IPS-15b (cell line): Measurements from ENCODE around the gene WASF2.

Source experiments
- H3K27me3 ChIP-seq: one replicate; pipeline ENCODE4 v1.6.1; 2013; ENCODE audit warnings: low read length; ENCODE audit not compliant: control insufficient read depth, insufficient read depth
- H3K36me3 ChIP-seq: one replicate; pipeline ENCODE4 v1.6.1; 2013; ENCODE audit warnings: low read length; ENCODE audit not compliant: control insufficient read depth, insufficient read depth
- H3K4me1 ChIP-seq: one replicate; pipeline ENCODE4 v1.6.1; 2013; ENCODE audit warnings: mild to moderate bottlenecking, low read length; ENCODE audit not compliant: control insufficient read depth, insufficient read depth
- H3K4me3 ChIP-seq: one replicate; pipeline ENCODE4 v1.5.1; 2013; ENCODE audit warnings: low read depth, low read length
- H3K9ac ChIP-seq: one replicate; pipeline ENCODE4 v1.6.1; 2013; ENCODE audit warnings: low read depth, mild to moderate bottlenecking, low read length
- H3K9me3 ChIP-seq: one replicate; pipeline ENCODE4 v1.6.1; 2013; ENCODE audit warnings: mild to moderate bottlenecking, low read length; ENCODE audit not compliant: control insufficient read depth, insufficient read depth

The WASF2 gene

DNA sequence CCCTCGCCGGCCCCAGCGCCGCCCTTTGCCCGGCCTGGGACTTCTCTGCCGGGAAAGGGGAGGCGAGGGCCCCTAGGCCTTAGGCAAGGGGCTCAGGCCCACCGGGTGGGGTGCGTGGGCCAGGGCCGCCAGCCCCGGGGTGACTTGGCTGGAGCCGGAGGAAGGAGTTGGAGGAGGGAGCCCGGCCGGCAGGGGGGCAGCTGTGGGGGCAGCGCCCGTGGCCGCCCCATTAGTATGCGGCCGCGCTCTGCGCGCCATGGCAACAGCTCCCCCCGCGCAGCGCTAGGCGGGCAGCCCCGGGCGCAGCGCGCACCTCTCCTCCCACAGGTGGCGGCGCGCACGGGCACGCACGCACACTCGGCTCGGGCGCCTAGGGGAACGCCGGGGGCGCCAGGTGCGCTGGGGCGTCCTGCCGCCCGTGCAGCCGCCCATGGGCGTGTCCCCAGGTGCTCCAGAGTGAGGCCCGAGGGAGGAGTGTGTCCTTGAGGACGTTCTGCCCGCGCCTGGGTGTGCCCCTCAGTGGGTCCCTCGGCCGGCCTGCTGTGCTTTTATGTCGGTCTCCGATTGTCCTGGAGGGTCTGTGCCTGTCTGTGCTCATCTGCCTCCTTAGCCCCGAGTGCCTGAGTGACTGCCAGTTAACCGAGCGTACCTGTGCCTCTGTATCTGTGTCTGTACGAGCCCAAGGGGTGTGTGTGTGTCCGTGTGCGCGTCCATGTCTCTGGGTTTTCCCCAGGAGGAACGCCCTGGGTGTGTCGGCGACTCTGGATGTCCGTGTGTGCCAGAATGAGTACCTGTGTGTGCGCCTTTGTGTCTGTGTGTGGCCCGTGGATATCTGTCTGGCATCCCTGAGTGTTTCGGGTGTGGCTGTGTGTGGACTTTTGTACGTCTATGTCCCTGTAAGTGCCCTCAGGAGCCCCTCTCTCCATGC, 38.2 kb upstream of the WASF2 start:
- H3K36me3 ChIP-seq: no peaks in the 10 kb centered on the region
- peak overlapping the region; percentile 52 for H3K4me3 ChIP-seq
- no peaks in the 10 kb centered on the region for H3K9me3 ChIP-seq
- peaks cover 36% of the 10 kb centered on the region for H3K4me1 ChIP-seq
- no peaks in the 10 kb centered on the region for H3K27me3 ChIP-seq
- peak overlapping the region; percentile 24 for H3K9ac ChIP-seq

DNA sequence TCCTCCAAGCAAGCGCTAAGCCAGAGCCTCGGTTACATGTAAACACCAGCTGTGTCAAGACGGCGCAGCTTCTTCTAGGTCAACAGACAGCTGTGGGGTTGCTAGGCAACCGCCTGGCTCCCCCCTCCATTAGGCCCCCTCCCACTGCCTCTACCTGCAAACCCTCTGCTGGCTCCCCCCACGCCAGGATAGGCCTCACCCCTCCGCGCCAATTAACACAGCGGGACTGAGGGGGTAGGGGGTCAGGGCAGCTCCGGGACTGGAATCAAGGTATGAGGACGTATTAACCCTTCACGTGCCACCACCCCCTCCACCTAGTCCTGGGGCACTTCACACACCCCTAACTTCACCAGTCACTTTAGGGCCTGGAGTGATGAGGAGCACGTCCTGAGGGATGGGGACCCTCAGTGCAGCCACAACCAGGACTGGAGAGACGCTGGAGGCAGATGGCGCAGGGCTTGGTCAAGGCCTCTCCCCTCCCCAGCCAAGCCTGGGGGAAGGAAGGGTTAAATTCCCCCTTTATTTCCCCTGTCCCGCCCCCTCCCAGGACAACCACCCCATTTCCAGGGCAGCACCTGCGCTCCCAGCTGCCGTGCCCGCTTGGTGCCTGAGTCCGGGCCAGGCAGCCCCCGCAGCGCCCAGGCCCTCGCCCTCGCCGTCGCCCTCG, 37.4 kb upstream of the WASF2 start:
- peak overlapping the region; percentile 24 for H3K9ac ChIP-seq
- no peaks in the 10 kb centered on the region for H3K36me3 ChIP-seq
- no peaks in the 10 kb centered on the region for H3K9me3 ChIP-seq
- no peaks in the 10 kb centered on the region for H3K27me3 ChIP-seq
- peaks cover 40% of the 10 kb centered on the region for H3K4me1 ChIP-seq
- peak overlapping the region; percentile 52 for H3K4me3 ChIP-seq

DNA sequence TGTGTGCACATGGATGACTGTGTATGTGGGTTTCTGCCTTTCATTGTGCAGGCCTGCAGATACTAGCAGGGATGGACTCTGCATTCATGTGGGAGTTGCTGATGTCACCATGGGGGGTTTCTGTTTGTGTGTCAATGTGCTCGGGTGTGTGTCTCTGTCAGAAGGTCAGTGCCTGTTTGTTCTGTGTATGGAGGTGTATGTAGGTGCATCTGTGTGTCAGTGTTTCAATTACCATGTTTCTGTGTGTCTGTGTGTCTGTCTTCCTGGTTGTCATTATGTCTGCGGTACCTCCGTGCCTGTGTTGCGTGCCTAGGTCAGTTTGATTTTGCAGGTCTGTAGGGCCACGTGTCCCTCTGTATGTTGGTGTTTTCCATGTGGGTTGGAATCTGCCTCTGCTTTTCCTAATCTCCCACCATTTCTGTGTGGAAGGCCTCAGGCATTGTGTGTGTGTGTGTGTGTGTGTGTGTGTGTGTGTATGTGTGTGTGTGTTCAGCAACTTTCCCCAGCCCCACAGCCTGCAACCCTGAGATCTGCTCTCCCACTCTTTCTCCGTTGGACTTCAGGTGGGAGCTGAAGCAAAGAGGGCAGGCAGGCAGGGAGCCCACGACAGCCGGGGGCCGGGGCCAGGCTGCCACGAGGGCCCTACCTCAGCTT, 36.7 kb upstream of the WASF2 start:
- Histone ChIP-seq H3K9ac (no peak overlapping the region), H3K4me3 (peak overlapping the region; percentile 52), H3K9me3 (no peaks in the 10 kb centered on the region), H3K4me1 (peaks cover 40% of the 10 kb centered on the region), H3K27me3 (no peaks in the 10 kb centered on the region), H3K36me3 (no peaks in the 10 kb centered on the region)

DNA sequence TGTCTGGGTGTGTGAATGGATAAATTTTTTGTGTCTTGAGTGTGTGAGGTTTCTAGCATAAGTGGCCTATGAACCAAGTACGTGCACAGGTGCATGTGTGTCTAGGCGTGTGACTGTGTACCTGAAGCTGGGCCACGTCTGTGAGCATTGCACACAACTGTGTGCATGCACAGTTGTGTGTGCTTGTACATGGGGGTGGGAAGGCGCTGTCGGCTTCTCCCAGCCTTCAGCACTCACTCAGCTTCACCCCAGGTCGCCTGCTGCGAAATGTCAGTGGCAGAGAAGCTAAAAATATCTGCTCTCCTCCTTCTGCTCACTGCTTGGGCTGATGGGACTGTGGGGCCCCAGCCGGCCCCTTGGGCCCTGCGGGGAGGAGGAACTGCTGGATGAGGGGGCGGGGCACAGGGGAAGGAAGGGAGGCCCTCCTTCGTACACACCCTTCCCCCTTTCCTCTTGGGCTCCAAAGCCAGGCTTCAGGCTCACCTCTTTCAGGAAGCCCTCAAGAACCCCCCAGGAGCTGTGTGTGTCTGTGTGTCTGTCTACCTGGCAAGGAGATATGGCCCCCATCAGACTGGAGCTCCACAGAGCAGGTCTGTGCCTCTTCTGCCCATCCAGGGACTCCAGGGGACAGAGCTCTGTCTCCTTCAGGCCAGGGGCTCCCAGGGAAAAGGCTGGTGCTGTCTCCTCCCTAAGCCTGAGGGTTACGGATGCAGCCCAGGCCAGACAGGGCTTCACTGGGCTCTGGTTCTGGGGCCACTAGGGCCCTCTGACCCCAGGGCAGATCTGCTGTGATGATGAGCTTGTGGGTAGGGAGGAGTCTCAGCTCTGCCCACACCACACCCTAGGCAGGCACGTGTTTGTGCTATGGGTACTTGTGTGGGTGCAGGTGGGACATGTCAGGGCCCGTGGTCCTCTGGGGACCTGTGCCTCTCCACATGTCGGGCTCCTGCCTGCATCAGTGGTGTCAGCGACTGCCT, 35.6 kb upstream of the WASF2 start:
- H3K9ac ChIP-seq: no peak overlapping the region
- H3K9me3 ChIP-seq: no peaks in the 10 kb centered on the region
- H3K4me3 ChIP-seq: peak overlapping the region; percentile 16
- H3K36me3 ChIP-seq: no peaks in the 10 kb centered on the region
- no peaks in the 10 kb centered on the region for H3K27me3 ChIP-seq
- H3K4me1 ChIP-seq: peaks cover 40% of the 10 kb centered on the region

DNA sequence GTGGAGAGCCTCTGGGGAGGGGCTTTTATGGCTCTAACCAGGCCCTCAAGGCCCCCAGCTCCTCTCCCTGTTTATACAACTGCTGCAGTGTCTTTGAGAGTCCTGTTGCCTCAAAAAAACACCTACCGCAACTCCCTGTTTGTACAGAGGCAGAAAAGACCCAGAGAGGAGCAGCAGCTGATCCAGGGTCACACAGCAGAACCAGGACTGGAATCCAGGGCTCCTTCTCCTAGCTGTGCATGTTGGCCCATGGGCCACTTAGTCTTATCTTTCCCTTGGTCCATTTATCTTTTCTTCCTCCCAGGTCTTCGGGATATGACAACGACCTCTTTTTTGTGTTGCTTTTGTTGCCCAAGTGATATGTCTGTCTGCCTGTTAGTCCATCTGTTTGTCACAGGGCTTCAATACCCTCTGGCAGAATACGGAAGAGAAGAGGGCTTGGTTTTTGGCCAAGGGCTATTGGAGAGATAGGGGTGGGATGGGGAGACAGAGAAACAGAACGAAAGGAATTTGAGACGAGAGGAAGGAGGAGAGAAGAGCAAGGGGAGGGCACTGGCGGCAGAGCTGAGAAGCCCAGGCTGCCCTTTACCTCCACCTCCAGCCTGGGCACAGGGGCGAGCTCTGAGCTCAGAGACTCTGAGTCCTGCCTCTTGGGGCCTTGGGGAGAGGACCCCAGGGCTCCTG, 33.5 kb upstream of the WASF2 start:
- H3K36me3 ChIP-seq: no peaks in the 10 kb centered on the region
- peaks cover 33% of the 10 kb centered on the region for H3K4me1 ChIP-seq
- no peaks in the 10 kb centered on the region for H3K9me3 ChIP-seq
- no peak overlapping the region for H3K4me3 ChIP-seq
- no peaks in the 10 kb centered on the region for H3K27me3 ChIP-seq
- no peak overlapping the region for H3K9ac ChIP-seq

DNA sequence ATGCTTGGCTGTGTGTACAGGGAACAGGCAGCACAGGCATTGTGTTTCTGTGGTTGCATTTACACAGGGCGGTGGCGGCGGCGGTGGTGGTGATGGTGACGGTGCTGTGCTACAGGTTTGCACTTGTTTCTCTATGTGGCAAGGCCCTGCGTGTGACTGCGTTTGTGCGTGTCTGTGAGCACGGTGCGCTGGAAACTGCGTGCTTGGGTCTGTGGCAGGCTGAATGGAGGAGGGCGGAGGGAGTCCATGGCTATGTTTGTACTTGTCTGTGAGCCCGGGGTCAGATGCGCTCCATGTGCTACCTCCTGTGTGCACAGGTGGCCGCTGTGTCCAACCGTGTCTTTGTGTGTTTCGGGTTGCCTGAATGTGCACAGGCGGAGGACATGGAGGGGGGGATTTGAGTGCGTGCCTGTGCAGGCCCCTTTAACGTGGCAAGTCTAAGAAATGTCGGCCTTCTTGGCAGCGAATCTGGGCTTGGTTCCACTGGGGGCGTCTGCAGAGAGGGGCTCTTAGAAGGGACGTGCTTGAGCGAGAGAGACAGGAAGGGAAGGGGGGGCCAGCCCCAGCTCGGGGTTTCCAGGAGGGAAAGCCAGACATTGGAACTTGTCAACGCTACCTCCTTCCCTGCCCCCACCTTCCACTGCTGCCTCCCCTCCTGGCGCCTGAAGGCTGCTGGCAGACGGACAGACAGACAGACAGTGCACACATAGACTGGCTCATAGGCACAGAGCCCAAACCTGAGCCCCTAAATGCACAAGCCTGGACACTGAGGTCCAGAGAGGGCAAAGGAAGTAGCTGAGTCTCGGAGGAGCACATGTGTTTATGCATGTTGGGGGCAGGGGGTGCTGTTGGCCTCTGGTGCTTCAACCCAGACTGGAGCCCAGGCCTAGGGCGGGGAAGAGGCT, 32.7 kb upstream of the WASF2 start:
- H3K27me3 ChIP-seq: no peaks in the 10 kb centered on the region
- H3K9ac ChIP-seq: no peak overlapping the region
- no peak overlapping the region for H3K4me3 ChIP-seq
- H3K9me3 ChIP-seq: no peaks in the 10 kb centered on the region
- H3K36me3 ChIP-seq: no peaks in the 10 kb centered on the region
- H3K4me1 ChIP-seq: peaks cover 35% of the 10 kb centered on the region

DNA sequence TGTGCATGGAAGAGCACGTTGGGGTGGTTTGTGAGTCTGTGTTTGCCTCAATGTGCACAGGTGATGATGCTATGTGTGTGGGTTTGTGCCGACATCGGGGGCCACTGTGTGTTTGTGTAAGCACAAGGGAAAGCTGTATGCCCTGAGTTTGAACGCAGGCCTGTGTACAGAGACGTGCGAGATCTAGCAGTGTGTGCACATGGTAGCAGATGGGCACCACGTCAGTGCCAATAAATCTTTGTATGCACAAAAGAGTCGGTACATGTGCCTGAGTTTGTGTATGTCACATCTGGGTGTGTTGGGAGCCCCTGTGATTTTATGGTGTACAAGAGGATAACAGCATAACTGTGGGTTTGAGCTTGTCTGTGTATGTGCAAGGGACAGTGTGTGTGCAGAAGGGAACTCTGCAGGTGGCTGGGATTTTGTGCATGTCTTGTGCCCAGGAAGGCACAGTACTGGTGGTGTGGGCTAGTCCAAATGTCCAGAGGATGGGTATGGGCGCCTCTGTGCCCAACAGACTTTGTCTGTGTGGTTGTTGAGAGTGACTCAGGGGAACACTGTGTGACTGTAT, 32.0 kb upstream of the WASF2 start:
- Histone ChIP-seq H3K9me3 (no peaks in the 10 kb centered on the region), H3K9ac (no peak overlapping the region), H3K27me3 (no peaks in the 10 kb centered on the region), H3K4me3 (no peak overlapping the region), H3K4me1 (peaks cover 34% of the 10 kb centered on the region), H3K36me3 (no peaks in the 10 kb centered on the region)

DNA sequence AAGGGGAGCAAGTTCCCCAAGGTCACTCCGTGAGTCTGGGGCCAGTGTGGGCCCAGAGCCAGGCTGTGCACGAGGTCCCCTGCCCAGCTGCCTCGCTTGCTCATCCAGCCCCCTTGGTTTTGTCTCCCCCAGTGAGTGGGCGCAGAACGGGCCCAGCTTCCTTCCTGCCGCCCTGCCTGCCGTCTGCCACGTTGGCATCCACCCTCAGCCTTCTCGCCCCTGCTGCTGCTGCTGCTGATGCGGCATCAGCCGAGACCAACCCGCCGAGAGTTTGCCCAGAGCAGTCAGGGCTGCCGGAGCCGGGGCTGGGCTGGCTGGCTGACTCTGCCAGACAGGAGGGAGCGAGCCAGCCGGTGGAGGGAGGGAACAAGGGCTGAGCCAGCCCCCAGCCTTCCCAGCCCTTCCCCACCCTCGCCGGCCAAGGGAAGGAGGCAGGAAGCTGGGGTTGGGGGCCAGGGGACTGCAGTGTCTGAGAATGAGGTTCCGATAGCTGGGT, 31.4 kb upstream of the WASF2 start:
- no peak overlapping the region for H3K4me3 ChIP-seq
- H3K4me1 ChIP-seq: peaks cover 28% of the 10 kb centered on the region
- no peaks in the 10 kb centered on the region for H3K27me3 ChIP-seq
- no peaks in the 10 kb centered on the region for H3K36me3 ChIP-seq
- no peak overlapping the region for H3K9ac ChIP-seq
- H3K9me3 ChIP-seq: no peaks in the 10 kb centered on the region

DNA sequence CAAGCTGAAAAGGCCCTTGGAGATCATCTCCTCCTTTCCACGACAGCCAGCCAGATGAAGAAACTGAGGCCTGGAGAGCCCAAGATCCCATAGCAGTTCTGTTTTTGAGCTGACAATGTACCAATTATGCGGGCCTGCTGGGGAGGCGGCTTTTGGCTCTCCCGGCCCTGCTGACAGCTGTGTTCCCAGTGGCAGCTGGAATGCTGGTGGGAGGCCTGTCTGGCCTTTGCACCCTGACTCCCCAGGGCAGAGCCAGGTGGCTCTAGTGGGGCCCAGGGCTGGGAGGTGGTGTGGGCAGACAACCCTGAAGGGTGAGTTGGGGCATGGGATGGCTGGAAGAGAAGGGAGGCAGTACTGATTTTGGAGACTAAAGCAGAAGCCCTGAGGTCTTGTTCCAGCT, 30.7 kb upstream of the WASF2 start:
- Histone ChIP-seq H3K9ac (no peak overlapping the region), H3K36me3 (no peaks in the 10 kb centered on the region), H3K4me3 (no peak overlapping the region), H3K9me3 (no peaks in the 10 kb centered on the region), H3K27me3 (no peaks in the 10 kb centered on the region), H3K4me1 (peaks cover 24% of the 10 kb centered on the region)
